H1 (cell line): ENCODE measurements around the gene TRIM15. TPM values are rescaled to one million over a fixed set of nuclear protein-coding genes. Genes with fewer than 3 reads are reported as not detected.

Experiments
- CTCF ChIA-PET: fragments of 300-600 bp; sonication (Branson Sonifier 250); formaldehyde crosslinking; loops from one replicate; lab custom pipeline; 2021; ENCODE audit not compliant: partially characterized antibody; lab: Charles Lee
- POLR2A ChIA-PET: fragments of 300-600 bp; sonication (Branson Sonifier 250); formaldehyde crosslinking; loops from one replicate; lab custom pipeline; 2021; ENCODE audit warnings: inconsistent platforms; ENCODE audit not compliant: partially characterized antibody; lab: Charles Lee
- DNase-seq, 2 experiments: peaks; one replicate each; pipeline versions ENCODE4 v3.0.0 to v3.0.0-alpha.2; 2010 to 2022; ENCODE audit warnings: low spot score in 2 of 2, low read depth in 1 of 2, mixed read lengths in 1 of 2
- FAIRE-seq: peaks from 2 replicates; lab custom pipeline; 2011; peaks lifted over from hg19 to GRCh38; lab: Jason Lieb, UNC
- H2AFZ ChIP-seq: 2 replicates; pipeline ENCODE4 v1.8.1; 2012; ENCODE audit warnings: low read length, inconsistent platforms
- H2AK5ac ChIP-seq: 2 replicates; pipeline ENCODE4 v1.6.1; 2013; ENCODE audit warnings: low read depth, low read length
- H2BK120ac ChIP-seq: replicated peaks from 2 replicates; pipeline ENCODE3; 2013; ENCODE audit warnings: low read depth, low read length, inconsistent platforms
- H2BK12ac ChIP-seq: 2 replicates; pipeline ENCODE4 v1.6.1; 2013; ENCODE audit warnings: low read depth, low read length
- H2BK15ac ChIP-seq: 2 replicates; pipeline ENCODE4 v1.6.1; 2013; ENCODE audit warnings: low read length
- H2BK20ac ChIP-seq: 2 replicates; pipeline ENCODE4 v1.6.1; 2013; ENCODE audit warnings: low read length
- H2BK5ac ChIP-seq: 2 replicates; pipeline ENCODE4 v1.6.1; 2013; ENCODE audit warnings: low read depth, low read length
- H3K14ac ChIP-seq: 2 replicates; pipeline ENCODE4 v1.6.1; 2013; ENCODE audit warnings: inconsistent platforms; ENCODE audit not compliant: insufficient read length
- H3K18ac ChIP-seq: 2 replicates; pipeline ENCODE4 v1.6.1; 2013; ENCODE audit warnings: low read length; ENCODE audit errors: extremely low read depth
- H3K23ac ChIP-seq: 2 replicates; pipeline ENCODE4 v1.6.1; 2013; ENCODE audit warnings: inconsistent platforms; ENCODE audit not compliant: insufficient read length
- H3K23me2 ChIP-seq: 2 replicates; pipeline ENCODE4 v1.6.1; 2013; ENCODE audit warnings: low read depth, low read length
- H3K27ac ChIP-seq: 2 replicates; pipeline ENCODE4 v1.6.1; 2011; ENCODE audit warnings: low read depth, low read length, inconsistent platforms
- H3K27me3 ChIP-seq, 4 experiments: replicated peaks in 1 of 4; 1 replicate in 1 of 4; 2 replicates in 3 of 4; pipeline versions ENCODE4 v1.6.1 to v1.8.1; 2011 to 2013; ENCODE audit warnings: low read length in 3 of 4, mild to moderate bottlenecking in 3 of 4, inconsistent platforms in 2 of 4, mixed read lengths in 2 of 4, moderate library complexity in 1 of 4; ENCODE audit not compliant: control insufficient read depth in 3 of 4, insufficient read depth in 3 of 4; ENCODE audit errors: extremely low read depth in 1 of 4
- H3K36me3 ChIP-seq, 4 experiments: 2 replicates each; pipeline versions ENCODE4 v1.6.1 to v1.8.1; 2011 to 2013; ENCODE audit warnings: mild to moderate bottlenecking in 4 of 4, low read length in 3 of 4, moderate library complexity in 2 of 4, control low read depth in 1 of 4, inconsistent platforms in 1 of 4; ENCODE audit not compliant: insufficient read depth in 4 of 4, control insufficient read depth in 2 of 4
- H3K4ac ChIP-seq: replicated peaks from 2 replicates; pipeline ENCODE3; 2013; ENCODE audit warnings: low read length, low read depth, mixed read lengths, inconsistent platforms; ENCODE audit not compliant: insufficient read length
- H3K4me1 ChIP-seq, 4 experiments: replicated peaks in 1 of 4; 1 replicate in 1 of 4; 2 replicates in 3 of 4; pipeline versions ENCODE4 v1.6.1 to v1.8.1; 2011 to 2013; ENCODE audit warnings: low read length in 3 of 4, inconsistent platforms in 2 of 4, mixed read lengths in 1 of 4; ENCODE audit not compliant: insufficient read depth in 4 of 4, control insufficient read depth in 3 of 4
- H3K4me2 ChIP-seq, 2 experiments: 2 replicates each; pipeline versions ENCODE4 v1.6.1 to v1.8.1; 2011 to 2013; ENCODE audit warnings: low read depth in 2 of 2, low read length in 2 of 2, control low read depth in 1 of 2, inconsistent platforms in 1 of 2, mild to moderate bottlenecking in 1 of 2; ENCODE audit not compliant: insufficient read depth in 1 of 2
- H3K4me3 ChIP-seq, 4 experiments: fragments of 200-600, 300-600 bp in 1 of 4; sonication (generic), shearing (Covaris generic), sonication (Bioruptor Twin) in 1 of 4; 2 replicates each; pipeline versions ENCODE4 v1.5.1 to v1.8.1; 2011 to 2016; ENCODE audit warnings: low read length in 4 of 4, low read depth in 3 of 4, control low read depth in 2 of 4, inconsistent platforms in 2 of 4, mild to moderate bottlenecking in 2 of 4, mixed read lengths in 1 of 4, moderate library complexity in 1 of 4; ENCODE audit not compliant: insufficient read depth in 2 of 4; ENCODE audit errors: extremely low read depth in 1 of 4
- H3K56ac ChIP-seq: replicated peaks from 2 replicates; pipeline ENCODE3; 2013; ENCODE audit warnings: low read depth, mild to moderate bottlenecking, mixed read lengths, low read length, inconsistent platforms; ENCODE audit not compliant: insufficient read length
- H3K79me1 ChIP-seq: 2 replicates; pipeline ENCODE4 v1.6.1; 2013; ENCODE audit warnings: low read depth, low read length, control low read depth
- H3K79me2 ChIP-seq, 2 experiments: 2 replicates each; pipeline versions ENCODE4 v1.6.1 to v1.8.1; 2012 to 2013; ENCODE audit warnings: low read length in 2 of 2, mild to moderate bottlenecking in 2 of 2, inconsistent platforms in 1 of 2; ENCODE audit not compliant: insufficient read depth in 2 of 2, control insufficient read depth in 1 of 2
- H3K9ac ChIP-seq, 4 experiments: replicated peaks in 1 of 4; 1 replicate in 1 of 4; 2 replicates in 3 of 4; pipeline versions ENCODE4 v1.6.1 to v1.8.1; 2011 to 2013; ENCODE audit warnings: low read depth in 3 of 4, low read length in 3 of 4, control low read depth in 2 of 4, mild to moderate bottlenecking in 2 of 4, moderate library complexity in 2 of 4, inconsistent platforms in 1 of 4; ENCODE audit errors: extremely low read depth in 1 of 4
- H3K9me3 ChIP-seq, 2 experiments: 2 replicates each; pipeline versions ENCODE4 v1.6.1 to v1.8.1; 2012 to 2013; ENCODE audit warnings: mild to moderate bottlenecking in 2 of 2, moderate library complexity in 2 of 2, control low read depth in 1 of 2, inconsistent platforms in 1 of 2, low read depth in 1 of 2, low read length in 1 of 2, mixed read lengths in 1 of 2; ENCODE audit not compliant: insufficient read depth in 2 of 2
- H4K20me1 ChIP-seq, 2 experiments: replicated peaks in 1 of 2; 2 replicates each; pipeline versions ENCODE3 to v1.8.1; 2011 to 2013; ENCODE audit warnings: inconsistent platforms in 2 of 2, low read length in 2 of 2, mild to moderate bottlenecking in 1 of 2; ENCODE audit not compliant: insufficient read depth in 2 of 2, control insufficient read depth in 1 of 2
- H4K5ac ChIP-seq: 2 replicates; pipeline ENCODE4 v1.6.1; 2013; ENCODE audit warnings: low read length, low read depth, mixed read lengths, inconsistent platforms; ENCODE audit not compliant: insufficient read length
- H4K8ac ChIP-seq: 2 replicates; pipeline ENCODE4 v1.8.0; 2013; ENCODE audit warnings: mild to moderate bottlenecking, moderate library complexity, low read length, inconsistent platforms; ENCODE audit not compliant: insufficient read depth; ENCODE audit errors: extremely low read depth
- H4K91ac ChIP-seq: replicated peaks from 2 replicates; pipeline ENCODE3; 2013; ENCODE audit warnings: low read length, mixed read lengths, inconsistent platforms; ENCODE audit not compliant: insufficient read length
- KDM5A ChIP-seq: fragments of 200-600 bp; IDR thresholded peaks from 2 replicates; pipeline ENCODE4 v1.7.1; 2012; ENCODE audit warnings: mild to moderate bottlenecking, low read length, inconsistent platforms, mixed read lengths
- RAD21 ChIP-seq, 2 experiments: IDR thresholded peaks in 1 of 2; conservative IDR thresholded peaks in 1 of 2; 2 replicates each; pipeline ENCODE4 v1.6.1; 2011; ENCODE audit warnings: low read depth in 2 of 2, low read length in 2 of 2, improper control_type of control experiment in 1 of 2, inconsistent platforms in 1 of 2, mild to moderate bottlenecking in 1 of 2, moderate library complexity in 1 of 2
- SAP30 ChIP-seq: fragments of 300-600 bp; sonication (generic); IDR thresholded peaks from 2 replicates; pipeline ENCODE4 v1.7.1; 2012; ENCODE audit warnings: low read length, moderate library complexity, mild to moderate bottlenecking, inconsistent platforms; ENCODE audit not compliant: insufficient read depth, insufficient replicate concordance
- TAF7 ChIP-seq: optimal IDR thresholded peaks from 2 replicates; pipeline ENCODE3; 2011; ENCODE audit warnings: low read depth, mild to moderate bottlenecking, inconsistent platforms, low read length, moderate library complexity, borderline replicate concordance
- ZNF274 ChIP-seq: IDR thresholded peaks from 2 replicates; pipeline ENCODE4 v1.7.0; 2012; ENCODE audit warnings: low read length, borderline replicate concordance; ENCODE audit errors: extremely low read depth
- WGBS, 2 experiments: shearing (Covaris generic) in 1 of 2; methylation state at CpG; one replicate each; pipeline versions ENCODE4 v1.1.6 to v1.1.7; 2013 to 2015; ENCODE audit warnings: low lambda C conversion rate in 2 of 2, mixed read lengths in 2 of 2, inconsistent platforms in 1 of 2, low coverage in 1 of 2, missing lambda C conversion rate in 1 of 2; ENCODE audit not compliant: insufficient replicate concordance in 2 of 2, insufficient coverage in 1 of 2, insufficient read length in 1 of 2; ENCODE audit errors: extremely low coverage in 1 of 2, missing lambda C conversion rate in 1 of 2; 5-methylcytosine and 5-hydroxymethylcytosine counted together
- polyA plus RNA-seq, 7 experiments: library from polyadenylated mRNA; depleted of rRNA in 3 of 7; stranded (reverse) in 5 of 7; unstranded in 2 of 7; fragments of >200 nt in 5 of 7; fragments of 200-250 nt in 2 of 7; gene quantifications; 1 replicate in 5 of 7; 2 replicates in 1 of 7; 4 replicates in 1 of 7; pipeline versions ENCODE4 v1.2.1 to v1.2.3, GENCODE V29; 2011 to 2013; ENCODE audit warnings: missing spikeins in 2 of 7, mixed read lengths in 2 of 7
- total RNA-seq: library from RNA; stranded (reverse); fragmentation: NEBNext Ultra II Directional; extraction: Animal tissue kit (Norgen Biotek cat#: 25700); gene quantifications from 2 replicates; pipeline ENCODE4 v1.2.1, GENCODE V29; 2021
- TF ChIP-seq, protein P1 (sequence below), 3 experiments: IDR thresholded peaks; 1 replicate in 2 of 3; 2 replicates in 1 of 3; pipeline versions ENCODE4 v1.5.1 to v1.6.1; 2011; ENCODE audit warnings: low read length in 3 of 3, mild to moderate bottlenecking in 3 of 3, inconsistent platforms in 2 of 3, low read depth in 1 of 3, moderate library complexity in 1 of 3; ENCODE audit not compliant: insufficient read depth in 1 of 3; ENCODE audit errors: control extremely low read depth in 1 of 3

The TRIM15 gene
- total and polyA plus RNA-seq, 2 of the 8 experiments (the other 6 are each of a cell fraction or from before 2014, with no cell fraction given) = 0.18 to 0.48 TPM

DNA sequence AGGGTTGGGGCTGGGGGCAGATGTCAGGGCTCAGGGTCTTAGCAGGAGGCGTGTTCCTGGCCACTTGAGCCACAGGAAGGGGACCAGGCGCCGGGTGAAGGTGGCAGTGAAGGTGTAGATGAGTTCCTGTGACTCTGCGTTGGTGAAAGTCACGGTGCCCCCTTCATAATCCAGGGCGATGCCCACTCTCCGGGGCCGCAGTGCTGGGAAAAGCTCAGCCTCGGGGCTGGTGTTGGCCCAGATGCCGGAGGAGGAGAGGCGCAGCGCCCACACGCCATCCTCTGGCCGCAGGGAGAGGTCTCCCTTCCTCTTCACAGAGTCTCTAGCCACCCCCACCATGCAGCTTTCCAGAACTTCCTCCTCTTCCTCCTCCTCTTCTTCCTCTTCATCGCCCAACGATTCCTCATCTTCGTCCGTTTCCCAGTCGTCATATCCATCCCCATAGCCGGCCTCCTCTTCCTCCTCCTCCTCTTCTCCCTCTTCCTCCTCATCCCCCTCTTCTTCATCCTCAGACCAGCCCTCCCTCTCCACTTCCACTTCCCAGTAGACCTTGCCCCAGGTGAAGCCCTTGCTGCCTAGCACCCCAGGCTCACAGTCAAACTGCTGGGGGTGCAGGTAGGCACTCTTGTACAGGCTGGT lies 22.6 kb downstream of the TRIM15 start:
- Histone ChIP-seq H2AFZ (no peak overlapping the region), H3K23me2 (no peaks in the 10 kb centered on the region), H3K36me3 (peaks cover 4 to 43% (median 32%) of the 10 kb centered on the region in 4 experiments; a peak in 7 of 8 replicates), H3K14ac (no peak overlapping the region), H3K27ac (no peak overlapping the region), H2BK15ac (no peak overlapping the region), H3K56ac (no peak overlapping the region), H4K8ac (no peak overlapping the region; the same call in 1 of the 2 replicates), H3K18ac (no peak overlapping the region), H2BK20ac (no peak overlapping the region), H2BK5ac (no peak overlapping the region), H3K4ac (no peak overlapping the region), H4K5ac (no peak overlapping the region), H2AK5ac (no peak overlapping the region), H3K4me1 (no peaks in the 10 kb centered on the region), H3K23ac (no peak overlapping the region), H3K9ac (no peak overlapping the region), H3K4me3 (no peak overlapping the region), H3K79me2 (no peaks in the 10 kb centered on the region), H3K4me2 (no peak overlapping the region), H2BK12ac (no peak overlapping the region), H4K20me1 (peaks cover 0 to 3% of the 10 kb centered on the region in 2 experiments), H4K91ac (no peak overlapping the region), H3K27me3 (no peaks in the 10 kb centered on the region; a peak in 1 of 7 replicates), H2BK120ac (no peak overlapping the region), H3K9me3 (no peaks in the 10 kb centered on the region; a peak in 1 of 4 replicates), H3K79me1 (no peaks in the 10 kb centered on the region)
- POLR2A ChIA-PET = interaction anchor here (1.8 kb wide), 1 partner anchor 10 kb away, joined by 3 read pairs; no protein-coding TSS in a partner anchor
- CTCF ChIA-PET = no interaction called here
- no peak for TF ChIP-seq KDM5A
- no peak; a peak in 1 of 4 replicates for TF ChIP-seq RAD21 (IDR thresholded peaks at IDR 0.05 in 1 of 2, conservative IDR thresholded peaks at IDR 0.05 in 1 of 2; ENCODE audit: low read depth in 2 of 2, low read length in 2 of 2)
- TF ChIP-seq, protein P1, sequence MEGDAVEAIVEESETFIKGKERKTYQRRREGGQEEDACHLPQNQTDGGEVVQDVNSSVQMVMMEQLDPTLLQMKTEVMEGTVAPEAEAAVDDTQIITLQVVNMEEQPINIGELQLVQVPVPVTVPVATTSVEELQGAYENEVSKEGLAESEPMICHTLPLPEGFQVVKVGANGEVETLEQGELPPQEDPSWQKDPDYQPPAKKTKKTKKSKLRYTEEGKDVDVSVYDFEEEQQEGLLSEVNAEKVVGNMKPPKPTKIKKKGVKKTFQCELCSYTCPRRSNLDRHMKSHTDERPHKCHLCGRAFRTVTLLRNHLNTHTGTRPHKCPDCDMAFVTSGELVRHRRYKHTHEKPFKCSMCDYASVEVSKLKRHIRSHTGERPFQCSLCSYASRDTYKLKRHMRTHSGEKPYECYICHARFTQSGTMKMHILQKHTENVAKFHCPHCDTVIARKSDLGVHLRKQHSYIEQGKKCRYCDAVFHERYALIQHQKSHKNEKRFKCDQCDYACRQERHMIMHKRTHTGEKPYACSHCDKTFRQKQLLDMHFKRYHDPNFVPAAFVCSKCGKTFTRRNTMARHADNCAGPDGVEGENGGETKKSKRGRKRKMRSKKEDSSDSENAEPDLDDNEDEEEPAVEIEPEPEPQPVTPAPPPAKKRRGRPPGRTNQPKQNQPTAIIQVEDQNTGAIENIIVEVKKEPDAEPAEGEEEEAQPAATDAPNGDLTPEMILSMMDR (IDR thresholded peaks at IDR 0.05; ENCODE audit: control extremely low read depth in 1 of 3, insufficient read depth in 1 of 3, low read depth in 1 of 3, low read length in 3 of 3) = peak in 1 of 3 experiments; percentile 2; a peak in 1 of 4 replicates
- TF ChIP-seq ZNF274 = no peak
- no peak for TF ChIP-seq SAP30
- TF ChIP-seq TAF7 = no peak
- FAIRE-seq (no peak), DNase-seq (peak in 1 of 2 experiments; percentile 31)
- 89 to 100% methylated on average over 6 to 12 of the region's 20 CpGs for WGBS, 2 experiments
